HepG2 (cell line): Measurements from ENCODE around the gene RSAD1. TPM values are rescaled to one million over a fixed set of nuclear protein-coding genes. Genes with fewer than 3 reads are reported as not detected.

Experiments
- AFF4 ChIP-seq: sonication (generic); formaldehyde crosslinking; IDR thresholded peaks from 2 replicates; pipeline ENCODE4 v1.4.0; 2020; ENCODE audit warnings: missing genetic modification reagents
- CCAR2 ChIP-seq: fragments of 200-400 bp; formaldehyde crosslinking; optimal IDR thresholded peaks from 2 replicates; pipeline ENCODE3; 2018; ENCODE audit warnings: low read depth, mild to moderate bottlenecking, low read length, moderate library complexity
- DPF2 ChIP-seq: sonication (generic); formaldehyde crosslinking; IDR thresholded peaks from 2 replicates; pipeline ENCODE4 v1.4.0; 2020; ENCODE audit warnings: mild to moderate bottlenecking, low read depth, missing genetic modification reagents, borderline replicate concordance
- KAT7 ChIP-seq: IDR thresholded peaks from 2 replicates; pipeline ENCODE4 v1.6.1; 2018; ENCODE audit warnings: borderline replicate concordance, missing compliant biosample characterization
- MAFK ChIP-seq, 2 experiments: IDR thresholded peaks in 1 of 2; conservative IDR thresholded peaks in 1 of 2; 2 replicates each; pipeline ENCODE4 v1.6.1; 2011; ENCODE audit warnings: improper control_type of control experiment in 2 of 2, low read length in 2 of 2
- MTF2 ChIP-seq: sonication (generic); formaldehyde crosslinking; IDR thresholded peaks from 2 replicates; pipeline ENCODE4 v1.5.0; 2020; ENCODE audit warnings: missing genetic modification reagents, borderline replicate concordance
- NFYC ChIP-seq: IDR thresholded peaks from 2 replicates; pipeline ENCODE4 v1.6.1; 2016; ENCODE audit warnings: missing genetic modification reagents, missing compliant biosample characterization
- SOX5 ChIP-seq: IDR thresholded peaks from 2 replicates; pipeline ENCODE4 v1.6.1; 2016; ENCODE audit warnings: borderline replicate concordance
- THRA ChIP-seq: sonication (generic); formaldehyde crosslinking; IDR thresholded peaks from 2 replicates; pipeline ENCODE4 v1.4.0; 2020; ENCODE audit warnings: missing genetic modification reagents, borderline replicate concordance
- ZNF18 ChIP-seq: sonication (generic); formaldehyde crosslinking; IDR thresholded peaks from 2 replicates; pipeline ENCODE4 v1.8.0; 2022; ENCODE audit warnings: mild to moderate bottlenecking, missing genetic modification reagents; ENCODE audit not compliant: insufficient replicate concordance
- ZNF260 ChIP-seq: sonication (generic); formaldehyde crosslinking; IDR thresholded peaks from 2 replicates; pipeline ENCODE4 v1.4.0; 2020; ENCODE audit warnings: missing genetic modification reagents, low read depth, mild to moderate bottlenecking, borderline replicate concordance
- ZNF576 ChIP-seq: sonication (generic); formaldehyde crosslinking; IDR thresholded peaks from 2 replicates; pipeline ENCODE4 v1.4.0; 2020; ENCODE audit warnings: mild to moderate bottlenecking, missing genetic modification reagents
- polyA plus RNA-seq, 8 experiments: library from polyadenylated mRNA; depleted of rRNA in 3 of 8; stranded (reverse) in 7 of 8; unstranded in 1 of 8; fragments of >200 nt; fragmentation: Illumina TruSeq in 4 of 8; extraction: Trizol in 4 of 8; gene quantifications; 2 replicates each; pipeline versions ENCODE4 v1.2.1 to v1.2.3, GENCODE V29; 2011 to 2016; ENCODE audit warnings: low read depth in 4 of 8, missing spikeins in 1 of 8, mixed read lengths in 1 of 8; ENCODE audit not compliant: insufficient read depth in 1 of 8
- total RNA-seq, 5 experiments: library from RNA; depleted of rRNA; stranded (reverse); fragments of >200 nt; fragmentation: Illumina TruSeq; extraction: Trizol; gene quantifications; 2 replicates each; pipeline ENCODE4 v1.2.3, GENCODE V29; 2016; ENCODE audit warnings: low read depth in 1 of 5

RSAD1 gene
- total and polyA plus RNA-seq, 2 of the 13 experiments (the other 11 are each of a cell fraction or from before 2014, with no cell fraction given): 22.7 to 27.7 TPM

- TF ChIP-seq AFF4: no peak
- no peak for TF ChIP-seq SOX5
- no peak for TF ChIP-seq MTF2 (CRISPR knock-in tag)
- TF ChIP-seq DPF2 (CRISPR knock-in tag): no peak
- no peak for TF ChIP-seq THRA
- TF ChIP-seq ZNF576 (CRISPR knock-in tag): no peak
- no peak for TF ChIP-seq ZNF18 (CRISPR knock-in tag)
- TF ChIP-seq CCAR2: no peak
- TF ChIP-seq MAFK (conservative IDR thresholded peaks at IDR 0.05 in 1 of 2, IDR thresholded peaks at IDR 0.05 in 1 of 2; ENCODE audit: low read length in 2 of 2): no peak
- no peak for TF ChIP-seq NFYC (CRISPR knock-in tag)
- TF ChIP-seq ZNF260 (CRISPR knock-in tag): no peak
- no peak for TF ChIP-seq KAT7 (CRISPR knock-in tag)
These were observed 13.6 kb downstream of the RSAD1 start (continued) for GRCh38 chr17:50492214-50492613.
